WTC11 (cell line): Measurements from ENCODE around the gene RAP2A. TPM values are rescaled to one million over a fixed set of nuclear protein-coding genes. Genes with fewer than 3 reads are reported as not detected.

Experiments
- ATAC-seq: fragments of 200-7000 bp; cut with Tn5 transposase; 2 replicates; pipeline ENCODE4 v1.10.0; 2021; ENCODE audit warnings: mild to moderate bottlenecking, moderate library complexity
- CTCF ChIA-PET: fragments of 300-600 bp; sonication (Branson Sonifier 250); formaldehyde crosslinking; loops from one replicate; lab custom pipeline; 2021; ENCODE audit warnings: antibody characterized with exemption; lab: Charles Lee
- POLR2A ChIA-PET: fragments of 350-600 bp; sonication (Branson Sonifier 250); formaldehyde crosslinking; loops from one replicate; lab custom pipeline; 2021; ENCODE audit warnings: antibody characterized with exemption; lab: Charles Lee
- DNase-seq: peaks from one replicate; pipeline ENCODE4 v3.0.0; 2021; ENCODE audit warnings: low spot score
- H3K27ac Mint-ChIP-seq: 2 replicates; pipeline ENCODE4 v1.8.0; 2021; ENCODE audit warnings: mixed read lengths
- H3K27me3 Mint-ChIP-seq: 2 replicates; pipeline ENCODE4 v1.8.0; 2021; ENCODE audit warnings: low read depth, mild to moderate bottlenecking, moderate library complexity, mixed read lengths
- H3K36me3 Mint-ChIP-seq: 2 replicates; pipeline ENCODE4 v1.8.0; 2021; ENCODE audit warnings: mixed read lengths
- H3K4me1 Mint-ChIP-seq: 2 replicates; pipeline ENCODE4 v1.8.0; 2022; ENCODE audit warnings: mixed read lengths
- H3K4me3 Mint-ChIP-seq: 2 replicates; pipeline ENCODE4 v1.8.0; 2021; ENCODE audit warnings: mild to moderate bottlenecking, moderate library complexity, mixed read lengths
- H3K9me3 Mint-ChIP-seq: 2 replicates; pipeline ENCODE4 v1.8.0; 2021; ENCODE audit warnings: mixed read lengths
- FOXJ3 ChIP-seq: sonication (generic); formaldehyde crosslinking; IDR thresholded peaks from 2 replicates; pipeline ENCODE4 v1.9.0; 2021; ENCODE audit warnings: missing genetic modification reagents, mild to moderate bottlenecking, borderline replicate concordance
- GRHL2 ChIP-seq: fragments of 250-450 bp; sonication (Bioruptor Pico); IDR thresholded peaks from 2 replicates; pipeline ENCODE4 v1.8.0; 2022; ENCODE audit warnings: mild to moderate bottlenecking, moderate library complexity; ENCODE audit not compliant: insufficient replicate concordance, severe bottlenecking
- MYBL2 ChIP-seq: sonication (generic); formaldehyde crosslinking; IDR thresholded peaks from 2 replicates; pipeline ENCODE4 v1.8.1; 2023; ENCODE audit warnings: mild to moderate bottlenecking, moderate library complexity, missing genetic modification reagents
- NFE2L1 ChIP-seq: sonication (generic); formaldehyde crosslinking; IDR thresholded peaks from 2 replicates; pipeline ENCODE4 v1.8.1; 2023; ENCODE audit warnings: missing genetic modification reagents
- NFYB ChIP-seq: sonication (generic); formaldehyde crosslinking; conservative IDR thresholded peaks from 2 replicates; pipeline ENCODE4 v1.8.0; 2022; ENCODE audit warnings: low read depth, missing genetic modification reagents
- NR1H2 ChIP-seq: sonication (generic); formaldehyde crosslinking; IDR thresholded peaks from 2 replicates; pipeline ENCODE4 v1.9.0; 2021; ENCODE audit warnings: mild to moderate bottlenecking, moderate library complexity, missing genetic modification reagents
- RELA ChIP-seq: sonication (generic); formaldehyde crosslinking; IDR thresholded peaks from 2 replicates; pipeline ENCODE4 v1.8.1; 2022; ENCODE audit warnings: missing genetic modification reagents, mild to moderate bottlenecking, borderline replicate concordance
- ZNF416 ChIP-seq: fragments of 250-450 bp; sonication (Bioruptor Pico); IDR thresholded peaks from 2 replicates; pipeline ENCODE4 v1.9.0; 2021; ENCODE audit warnings: mild to moderate bottlenecking, inconsistent platforms
- ZNF423 ChIP-seq: fragments of 250-450 bp; sonication (Bioruptor Pico); IDR thresholded peaks from 2 replicates; pipeline ENCODE4 v2.1.2; 2022; ENCODE audit warnings: mild to moderate bottlenecking, moderate library complexity
- total RNA-seq: library from RNA; stranded (reverse); gene quantifications from 3 replicates; pipeline ENCODE4 v1.2.3, GENCODE V29; 2021
- TF ChIP-seq, protein P1 (sequence below): sonication (generic); formaldehyde crosslinking; conservative IDR thresholded peaks from 2 replicates; pipeline ENCODE4 v1.8.1; 2023; ENCODE audit warnings: mild to moderate bottlenecking, low read depth, missing genetic modification reagents, moderate library complexity
- TF ChIP-seq, protein P2 (sequence below): fragments of 200-600 bp; IDR thresholded peaks from 2 replicates; pipeline ENCODE4 v1.8.0; 2022; ENCODE audit warnings: antibody characterized with exemption
- TF ChIP-seq, protein P3 (sequence below): fragments of 250-450 bp; sonication (Bioruptor Pico); IDR thresholded peaks from 2 replicates; pipeline ENCODE4 v1.9.0; 2021; ENCODE audit warnings: mild to moderate bottlenecking
- TF ChIP-seq, protein P4 (sequence below): sonication (generic); formaldehyde crosslinking; IDR thresholded peaks from 2 replicates; pipeline ENCODE4 v1.8.1; 2022; ENCODE audit warnings: mild to moderate bottlenecking, missing genetic modification reagents, moderate library complexity, borderline replicate concordance
- TF ChIP-seq, protein P5 (sequence below): sonication (generic); formaldehyde crosslinking; IDR thresholded peaks from 2 replicates; pipeline ENCODE4 v1.8.0; 2022; ENCODE audit warnings: mild to moderate bottlenecking, missing genetic modification reagents
- TF ChIP-seq, protein P6 (sequence below): fragments of 250-450 bp; sonication (Bioruptor Pico); IDR thresholded peaks from 2 replicates; pipeline ENCODE4 v1.9.0; 2021; ENCODE audit warnings: mild to moderate bottlenecking, borderline replicate concordance
- TF ChIP-seq, protein P7 (sequence below): fragments of 250-450 bp; sonication (Bioruptor Pico); conservative IDR thresholded peaks from 2 replicates; pipeline ENCODE4 v1.9.0; 2021; ENCODE audit warnings: mild to moderate bottlenecking

The RAP2A gene
- total RNA-seq, 1 experiment from 2014 or later, result 39.0 TPM

DNA sequence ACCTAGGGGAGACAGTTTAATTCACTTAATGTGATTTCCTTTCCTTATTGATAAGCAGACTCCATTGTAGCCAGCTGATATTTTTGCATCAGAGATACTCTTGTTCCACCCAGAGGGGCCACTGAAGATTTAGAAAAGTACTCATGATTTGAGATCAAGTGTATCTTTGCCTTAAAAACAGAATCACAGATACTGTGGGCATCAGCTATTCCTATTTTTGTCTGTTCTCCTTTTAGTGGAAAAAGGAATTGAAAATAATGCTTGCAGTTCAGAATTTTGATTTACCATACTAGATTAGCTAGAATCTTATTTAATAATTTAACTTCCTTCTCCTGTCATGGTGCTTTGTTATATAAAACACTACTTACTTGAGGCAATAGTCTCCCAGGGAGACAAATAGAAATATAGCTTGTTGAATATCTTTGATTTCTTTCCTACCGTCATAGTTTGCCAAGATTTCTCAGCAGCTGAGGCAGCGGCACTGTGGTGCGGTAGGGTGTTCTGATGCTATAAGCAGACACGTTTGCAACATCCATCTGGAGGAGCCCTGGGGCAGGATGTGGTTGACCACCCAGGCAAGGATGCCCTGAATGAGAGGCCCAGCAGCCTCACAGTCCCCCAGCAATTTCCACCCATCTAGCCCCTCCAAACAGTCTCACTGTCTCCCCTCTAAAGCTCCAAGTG lies 47.0 kb upstream of the RAP2A start (continued):
- TF ChIP-seq, protein P1, sequence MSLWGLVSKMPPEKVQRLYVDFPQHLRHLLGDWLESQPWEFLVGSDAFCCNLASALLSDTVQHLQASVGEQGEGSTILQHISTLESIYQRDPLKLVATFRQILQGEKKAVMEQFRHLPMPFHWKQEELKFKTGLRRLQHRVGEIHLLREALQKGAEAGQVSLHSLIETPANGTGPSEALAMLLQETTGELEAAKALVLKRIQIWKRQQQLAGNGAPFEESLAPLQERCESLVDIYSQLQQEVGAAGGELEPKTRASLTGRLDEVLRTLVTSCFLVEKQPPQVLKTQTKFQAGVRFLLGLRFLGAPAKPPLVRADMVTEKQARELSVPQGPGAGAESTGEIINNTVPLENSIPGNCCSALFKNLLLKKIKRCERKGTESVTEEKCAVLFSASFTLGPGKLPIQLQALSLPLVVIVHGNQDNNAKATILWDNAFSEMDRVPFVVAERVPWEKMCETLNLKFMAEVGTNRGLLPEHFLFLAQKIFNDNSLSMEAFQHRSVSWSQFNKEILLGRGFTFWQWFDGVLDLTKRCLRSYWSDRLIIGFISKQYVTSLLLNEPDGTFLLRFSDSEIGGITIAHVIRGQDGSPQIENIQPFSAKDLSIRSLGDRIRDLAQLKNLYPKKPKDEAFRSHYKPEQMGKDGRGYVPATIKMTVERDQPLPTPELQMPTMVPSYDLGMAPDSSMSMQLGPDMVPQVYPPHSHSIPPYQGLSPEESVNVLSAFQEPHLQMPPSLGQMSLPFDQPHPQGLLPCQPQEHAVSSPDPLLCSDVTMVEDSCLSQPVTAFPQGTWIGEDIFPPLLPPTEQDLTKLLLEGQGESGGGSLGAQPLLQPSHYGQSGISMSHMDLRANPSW, result no peak
- TF ChIP-seq, all 79 proteins: peak for 0

DNA sequence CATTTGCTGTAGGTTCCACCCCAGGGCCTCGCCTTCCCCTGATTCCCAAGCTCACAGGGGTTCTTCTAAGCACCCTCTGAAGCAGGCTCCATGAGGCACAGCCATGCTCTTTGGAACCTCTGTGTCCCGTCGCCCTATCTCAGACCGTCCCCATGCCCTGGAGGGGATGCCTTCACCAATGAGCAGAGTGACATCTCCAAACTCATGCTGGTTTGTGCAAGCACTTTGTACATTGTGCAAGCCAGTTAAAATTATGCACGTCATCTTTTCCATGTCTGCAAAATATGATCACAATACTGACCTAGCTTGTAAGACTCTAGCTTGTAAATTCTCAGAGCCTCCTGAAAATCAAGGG lies 46.5 kb upstream of the RAP2A start:
- H3K9me3 Mint-ChIP-seq, result peaks cover 5% of the 10 kb centered on the region; the same call in 1 of the 2 replicates
- CTCF ChIA-PET, result interaction anchor here (2.0 kb wide), 1 partner anchor 278 kb away, joined by 5 read pairs; no protein-coding TSS in a partner anchor
- TF ChIP-seq ZNF423 (CRISPR knock-in tag) (no peak), NFE2L1 (no peak)
- no peak for DNase-seq
- H3K27ac Mint-ChIP-seq, result no peak overlapping the region
- POLR2A ChIA-PET, result interaction anchor here (0.7 kb wide), 1 partner anchor 199 kb away, joined by 3 read pairs; no protein-coding TSS in a partner anchor
- no peak overlapping the region for H3K4me3 Mint-ChIP-seq
- ATAC-seq, result no peak
- H3K27me3 Mint-ChIP-seq, result no peaks in the 10 kb centered on the region
- H3K4me1 Mint-ChIP-seq, result no peaks in the 10 kb centered on the region
- no peaks in the 10 kb centered on the region for H3K36me3 Mint-ChIP-seq

DNA sequence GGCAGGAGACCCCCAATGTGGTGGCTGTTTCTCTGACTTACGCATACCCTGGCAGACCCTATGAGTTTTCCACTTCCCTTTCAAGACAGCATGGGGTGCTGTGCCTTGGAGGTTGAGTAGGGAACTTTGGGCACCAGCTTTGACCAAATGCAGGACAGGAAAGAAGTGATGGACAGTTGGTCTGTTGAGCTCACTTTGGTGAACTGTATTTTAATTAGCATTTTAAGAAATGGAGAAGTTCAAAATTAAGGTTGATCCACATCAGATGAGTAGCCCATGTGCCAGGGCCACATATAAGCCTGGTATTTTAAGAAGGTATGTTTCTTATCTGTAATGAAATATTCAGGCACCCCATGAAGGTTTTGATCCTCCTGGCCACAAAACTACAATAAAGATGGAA lies 46.1 kb upstream of the RAP2A start:
- CTCF ChIA-PET, result interaction anchor here (2.0 kb wide), 1 partner anchor 278 kb away, joined by 5 read pairs; no protein-coding TSS in a partner anchor
- ATAC-seq (no peak), DNase-seq (no peak)
- Mint-ChIP-seq H3K27ac (no peak overlapping the region), H3K9me3 (peaks cover 2% of the 10 kb centered on the region; the same call in 1 of the 2 replicates), H3K36me3 (no peaks in the 10 kb centered on the region), H3K4me3 (no peak overlapping the region), H3K4me1 (no peaks in the 10 kb centered on the region), H3K27me3 (no peaks in the 10 kb centered on the region)
- POLR2A ChIA-PET, result interaction anchor here (0.7 kb wide), 1 partner anchor 199 kb away, joined by 3 read pairs; no protein-coding TSS in a partner anchor
- TF ChIP-seq RELA (CRISPR knock-in tag), result no peak
- TF ChIP-seq, protein P2, sequence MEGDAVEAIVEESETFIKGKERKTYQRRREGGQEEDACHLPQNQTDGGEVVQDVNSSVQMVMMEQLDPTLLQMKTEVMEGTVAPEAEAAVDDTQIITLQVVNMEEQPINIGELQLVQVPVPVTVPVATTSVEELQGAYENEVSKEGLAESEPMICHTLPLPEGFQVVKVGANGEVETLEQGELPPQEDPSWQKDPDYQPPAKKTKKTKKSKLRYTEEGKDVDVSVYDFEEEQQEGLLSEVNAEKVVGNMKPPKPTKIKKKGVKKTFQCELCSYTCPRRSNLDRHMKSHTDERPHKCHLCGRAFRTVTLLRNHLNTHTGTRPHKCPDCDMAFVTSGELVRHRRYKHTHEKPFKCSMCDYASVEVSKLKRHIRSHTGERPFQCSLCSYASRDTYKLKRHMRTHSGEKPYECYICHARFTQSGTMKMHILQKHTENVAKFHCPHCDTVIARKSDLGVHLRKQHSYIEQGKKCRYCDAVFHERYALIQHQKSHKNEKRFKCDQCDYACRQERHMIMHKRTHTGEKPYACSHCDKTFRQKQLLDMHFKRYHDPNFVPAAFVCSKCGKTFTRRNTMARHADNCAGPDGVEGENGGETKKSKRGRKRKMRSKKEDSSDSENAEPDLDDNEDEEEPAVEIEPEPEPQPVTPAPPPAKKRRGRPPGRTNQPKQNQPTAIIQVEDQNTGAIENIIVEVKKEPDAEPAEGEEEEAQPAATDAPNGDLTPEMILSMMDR, result no peak
- TF ChIP-seq FOXJ3 (CRISPR knock-in tag), result no peak
- no peak for TF ChIP-seq NR1H2 (CRISPR knock-in tag)
- no peak for TF ChIP-seq MYBL2 (CRISPR knock-in tag)
- TF ChIP-seq, protein P3, sequence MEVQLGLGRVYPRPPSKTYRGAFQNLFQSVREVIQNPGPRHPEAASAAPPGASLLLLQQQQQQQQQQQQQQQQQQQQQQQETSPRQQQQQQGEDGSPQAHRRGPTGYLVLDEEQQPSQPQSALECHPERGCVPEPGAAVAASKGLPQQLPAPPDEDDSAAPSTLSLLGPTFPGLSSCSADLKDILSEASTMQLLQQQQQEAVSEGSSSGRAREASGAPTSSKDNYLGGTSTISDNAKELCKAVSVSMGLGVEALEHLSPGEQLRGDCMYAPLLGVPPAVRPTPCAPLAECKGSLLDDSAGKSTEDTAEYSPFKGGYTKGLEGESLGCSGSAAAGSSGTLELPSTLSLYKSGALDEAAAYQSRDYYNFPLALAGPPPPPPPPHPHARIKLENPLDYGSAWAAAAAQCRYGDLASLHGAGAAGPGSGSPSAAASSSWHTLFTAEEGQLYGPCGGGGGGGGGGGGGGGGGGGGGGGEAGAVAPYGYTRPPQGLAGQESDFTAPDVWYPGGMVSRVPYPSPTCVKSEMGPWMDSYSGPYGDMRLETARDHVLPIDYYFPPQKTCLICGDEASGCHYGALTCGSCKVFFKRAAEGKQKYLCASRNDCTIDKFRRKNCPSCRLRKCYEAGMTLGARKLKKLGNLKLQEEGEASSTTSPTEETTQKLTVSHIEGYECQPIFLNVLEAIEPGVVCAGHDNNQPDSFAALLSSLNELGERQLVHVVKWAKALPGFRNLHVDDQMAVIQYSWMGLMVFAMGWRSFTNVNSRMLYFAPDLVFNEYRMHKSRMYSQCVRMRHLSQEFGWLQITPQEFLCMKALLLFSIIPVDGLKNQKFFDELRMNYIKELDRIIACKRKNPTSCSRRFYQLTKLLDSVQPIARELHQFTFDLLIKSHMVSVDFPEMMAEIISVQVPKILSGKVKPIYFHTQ (CRISPR knock-in tag), result no peak
- no peak for TF ChIP-seq GRHL2
- TF ChIP-seq ZNF416, result no peak
- no peak for TF ChIP-seq NFYB (CRISPR knock-in tag)
- TF ChIP-seq, protein P4, sequence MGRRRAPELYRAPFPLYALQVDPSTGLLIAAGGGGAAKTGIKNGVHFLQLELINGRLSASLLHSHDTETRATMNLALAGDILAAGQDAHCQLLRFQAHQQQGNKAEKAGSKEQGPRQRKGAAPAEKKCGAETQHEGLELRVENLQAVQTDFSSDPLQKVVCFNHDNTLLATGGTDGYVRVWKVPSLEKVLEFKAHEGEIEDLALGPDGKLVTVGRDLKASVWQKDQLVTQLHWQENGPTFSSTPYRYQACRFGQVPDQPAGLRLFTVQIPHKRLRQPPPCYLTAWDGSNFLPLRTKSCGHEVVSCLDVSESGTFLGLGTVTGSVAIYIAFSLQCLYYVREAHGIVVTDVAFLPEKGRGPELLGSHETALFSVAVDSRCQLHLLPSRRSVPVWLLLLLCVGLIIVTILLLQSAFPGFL (CRISPR knock-in tag), result no peak
- TF ChIP-seq, protein P5, sequence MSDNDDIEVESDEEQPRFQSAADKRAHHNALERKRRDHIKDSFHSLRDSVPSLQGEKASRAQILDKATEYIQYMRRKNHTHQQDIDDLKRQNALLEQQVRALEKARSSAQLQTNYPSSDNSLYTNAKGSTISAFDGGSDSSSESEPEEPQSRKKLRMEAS (CRISPR knock-in tag), result no peak
- TF ChIP-seq, protein P6, sequence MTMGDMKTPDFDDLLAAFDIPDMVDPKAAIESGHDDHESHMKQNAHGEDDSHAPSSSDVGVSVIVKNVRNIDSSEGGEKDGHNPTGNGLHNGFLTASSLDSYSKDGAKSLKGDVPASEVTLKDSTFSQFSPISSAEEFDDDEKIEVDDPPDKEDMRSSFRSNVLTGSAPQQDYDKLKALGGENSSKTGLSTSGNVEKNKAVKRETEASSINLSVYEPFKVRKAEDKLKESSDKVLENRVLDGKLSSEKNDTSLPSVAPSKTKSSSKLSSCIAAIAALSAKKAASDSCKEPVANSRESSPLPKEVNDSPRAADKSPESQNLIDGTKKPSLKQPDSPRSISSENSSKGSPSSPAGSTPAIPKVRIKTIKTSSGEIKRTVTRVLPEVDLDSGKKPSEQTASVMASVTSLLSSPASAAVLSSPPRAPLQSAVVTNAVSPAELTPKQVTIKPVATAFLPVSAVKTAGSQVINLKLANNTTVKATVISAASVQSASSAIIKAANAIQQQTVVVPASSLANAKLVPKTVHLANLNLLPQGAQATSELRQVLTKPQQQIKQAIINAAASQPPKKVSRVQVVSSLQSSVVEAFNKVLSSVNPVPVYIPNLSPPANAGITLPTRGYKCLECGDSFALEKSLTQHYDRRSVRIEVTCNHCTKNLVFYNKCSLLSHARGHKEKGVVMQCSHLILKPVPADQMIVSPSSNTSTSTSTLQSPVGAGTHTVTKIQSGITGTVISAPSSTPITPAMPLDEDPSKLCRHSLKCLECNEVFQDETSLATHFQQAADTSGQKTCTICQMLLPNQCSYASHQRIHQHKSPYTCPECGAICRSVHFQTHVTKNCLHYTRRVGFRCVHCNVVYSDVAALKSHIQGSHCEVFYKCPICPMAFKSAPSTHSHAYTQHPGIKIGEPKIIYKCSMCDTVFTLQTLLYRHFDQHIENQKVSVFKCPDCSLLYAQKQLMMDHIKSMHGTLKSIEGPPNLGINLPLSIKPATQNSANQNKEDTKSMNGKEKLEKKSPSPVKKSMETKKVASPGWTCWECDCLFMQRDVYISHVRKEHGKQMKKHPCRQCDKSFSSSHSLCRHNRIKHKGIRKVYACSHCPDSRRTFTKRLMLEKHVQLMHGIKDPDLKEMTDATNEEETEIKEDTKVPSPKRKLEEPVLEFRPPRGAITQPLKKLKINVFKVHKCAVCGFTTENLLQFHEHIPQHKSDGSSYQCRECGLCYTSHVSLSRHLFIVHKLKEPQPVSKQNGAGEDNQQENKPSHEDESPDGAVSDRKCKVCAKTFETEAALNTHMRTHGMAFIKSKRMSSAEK (CRISPR knock-in tag), result no peak
- TF ChIP-seq, protein P7, sequence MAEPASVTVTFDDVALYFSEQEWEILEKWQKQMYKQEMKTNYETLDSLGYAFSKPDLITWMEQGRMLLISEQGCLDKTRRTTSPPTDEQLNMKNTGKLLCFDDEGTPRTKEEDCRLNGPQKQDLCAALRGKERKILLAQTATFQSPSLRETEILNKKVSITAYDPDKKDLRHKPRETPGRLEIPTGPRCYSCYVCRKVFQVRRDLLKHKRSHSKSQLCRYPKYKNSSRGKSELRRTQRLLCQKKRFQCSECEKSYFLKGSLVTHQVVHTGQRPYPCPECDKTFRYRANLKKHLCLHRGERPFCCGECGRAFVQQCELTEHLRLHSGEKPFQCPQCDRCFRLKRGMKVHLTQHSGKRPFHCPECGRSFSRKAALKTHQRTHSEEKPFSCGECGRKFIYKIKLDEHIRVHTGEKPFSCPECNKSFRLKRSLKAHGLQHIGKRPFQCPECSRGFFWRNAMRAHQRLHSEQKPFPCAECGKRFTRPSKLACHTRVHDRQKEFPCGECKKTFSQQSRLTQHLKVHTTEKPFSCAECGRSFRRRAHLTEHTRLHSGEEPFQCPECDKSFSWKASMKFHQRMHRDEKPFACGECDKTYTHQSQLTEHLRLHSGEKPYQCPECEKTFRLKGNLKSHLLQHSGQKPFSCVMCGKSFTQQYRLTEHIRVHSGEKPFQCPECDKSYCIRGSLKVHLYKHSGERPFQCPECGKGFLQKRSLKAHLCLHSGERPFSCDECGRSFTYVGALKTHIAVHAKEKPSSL (CRISPR knock-in tag), result no peak
